NCI-H1092 treated with DMSO at 0.1 percent for 48 hours (cell line): ENCODE measurements around the gene ATP5PD.

ENCODE experiments used
- DNase-seq: peaks from one replicate; lab custom pipeline; 2025; lab: John Stamatoyannopoulos, UW

Gene ATP5PD

DNA sequence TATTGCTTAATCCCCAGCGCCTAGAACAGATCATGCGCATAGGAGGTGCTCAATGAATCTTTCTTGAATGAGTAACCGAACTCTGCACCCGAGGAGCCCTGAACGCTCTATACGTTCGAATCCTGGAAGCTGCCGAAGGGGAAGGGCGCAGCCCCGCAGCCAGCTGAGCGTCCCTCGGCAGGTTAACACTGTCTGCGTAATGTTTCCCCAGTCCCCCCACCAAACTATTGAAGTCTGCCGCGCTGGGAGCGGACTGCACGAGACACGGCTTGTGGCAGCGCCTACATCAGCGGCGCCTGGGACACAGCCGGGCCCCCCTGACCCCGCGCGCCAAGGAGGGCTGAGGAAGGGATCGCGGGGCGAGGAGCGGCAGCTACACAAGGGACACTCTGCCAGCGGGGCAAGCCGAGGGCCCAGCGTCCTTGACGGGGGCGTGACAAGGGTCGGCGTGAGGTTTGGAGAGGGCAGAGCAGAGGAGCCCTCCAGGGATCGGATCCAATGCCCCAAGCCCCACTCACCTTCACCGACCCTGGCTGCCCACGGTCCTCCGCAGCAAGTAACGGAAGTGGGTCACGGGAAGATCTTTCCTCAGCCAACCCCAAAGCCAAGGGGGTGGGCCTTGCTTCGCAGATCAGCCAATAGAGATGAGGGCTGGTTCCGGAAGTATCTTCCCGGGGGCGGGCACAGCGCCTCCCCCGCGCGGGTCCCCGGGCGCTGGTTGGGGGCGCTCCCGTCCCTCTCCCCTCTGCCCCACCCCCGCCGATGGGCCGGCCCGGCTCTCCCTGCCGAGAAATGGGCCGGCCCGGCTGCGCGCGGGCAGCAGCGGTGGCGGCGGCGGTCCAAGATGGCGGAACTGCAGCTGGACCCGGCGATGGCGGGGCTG lies at the start of gene ATP5PD, which contains the start of gene KCTD2:
ATP5PD (minus strand) TSS at position 563 of the 883 bp plus-strand sequence. CDS start 4,319 bp downstream, outside the sequence.
KCTD2 (plus strand) TSS at position 819 of the 883 bp plus-strand sequence; CDS start at position 845, 26 bp downstream.
- DNase-seq = peak; percentile 94

DNA sequence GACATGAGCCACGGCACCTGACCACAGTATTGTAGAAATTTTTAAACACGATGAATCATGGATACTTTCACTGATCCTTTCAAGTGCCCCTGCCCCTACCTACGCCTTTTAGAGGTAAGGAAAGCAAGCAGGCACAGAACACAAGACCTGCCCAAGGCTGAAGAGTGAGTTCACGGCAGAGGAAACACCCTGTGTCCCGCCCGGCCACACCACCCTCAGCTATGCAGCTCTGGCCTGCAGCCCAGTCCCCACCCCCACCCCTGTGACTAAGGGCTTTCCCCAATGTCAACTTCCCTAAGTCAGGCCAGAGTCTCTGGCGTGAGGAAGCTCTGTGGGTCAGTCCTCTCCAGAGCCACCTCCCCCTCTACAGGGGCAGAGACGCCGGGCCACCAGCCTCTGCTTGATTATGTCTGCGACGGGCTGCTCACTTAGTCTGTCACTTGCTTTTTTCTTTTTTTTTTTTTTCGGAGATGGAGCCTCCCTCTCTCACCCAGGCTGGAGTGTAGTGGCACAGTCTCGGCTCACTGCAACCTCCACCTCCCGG lies 49.4 kb upstream of the ATP5PD start:
- no peak for DNase-seq

DNA sequence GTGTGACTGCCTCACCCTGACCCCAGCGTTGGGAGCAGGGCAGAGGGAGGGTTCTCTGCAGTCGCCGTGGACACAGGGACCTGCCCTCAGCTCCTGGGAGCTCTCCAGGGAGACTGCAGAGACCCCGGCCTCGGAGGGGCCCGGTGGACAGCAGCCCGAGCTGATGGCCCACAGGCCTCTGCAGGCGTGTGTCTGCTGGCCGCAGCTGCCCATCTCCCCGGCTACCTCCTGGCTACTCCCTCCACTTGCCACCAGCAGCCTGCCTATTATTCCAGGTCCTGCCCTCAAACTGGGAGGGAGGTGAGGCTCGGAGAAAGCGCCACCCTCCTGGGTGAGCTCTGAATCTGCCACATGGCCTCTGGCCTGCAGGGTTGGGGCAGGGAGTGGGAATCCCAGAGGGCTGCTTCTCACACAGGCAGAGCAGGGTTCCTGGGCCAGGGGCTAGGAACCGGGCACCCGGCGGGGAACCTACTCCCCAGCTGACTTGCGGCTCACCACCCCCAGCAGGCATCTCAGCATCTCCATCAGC lies 48.2 kb upstream of the ATP5PD start:
- no peak for DNase-seq

DNA sequence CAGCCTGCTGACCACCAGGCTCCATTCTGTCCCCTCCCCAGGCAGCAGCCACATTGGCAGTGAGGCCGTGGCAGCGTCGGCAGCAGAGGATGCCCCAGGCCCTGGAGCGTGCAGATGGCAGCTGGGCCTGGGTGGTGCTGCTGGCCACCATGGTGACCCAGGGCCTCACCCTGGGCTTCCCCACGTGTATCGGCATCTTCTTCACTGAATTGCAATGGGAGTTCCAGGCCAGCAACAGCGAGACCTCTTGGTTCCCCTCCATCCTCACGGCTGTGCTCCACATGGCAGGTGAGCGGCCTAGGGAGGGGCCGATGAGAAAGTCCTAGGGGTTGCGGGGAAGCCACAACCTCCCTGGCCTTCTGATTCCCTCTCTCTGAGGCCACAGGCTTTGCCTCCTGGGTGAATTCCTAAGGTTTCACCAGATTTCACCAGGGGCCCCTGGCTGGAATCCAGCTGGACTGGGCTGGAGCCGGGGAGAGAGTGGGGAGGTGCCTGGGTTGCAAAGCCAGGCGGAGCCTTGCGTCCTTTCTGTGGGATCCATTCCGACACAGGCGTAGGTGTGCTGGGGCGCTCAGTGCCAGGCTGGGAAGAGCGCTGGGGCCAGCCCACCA lies 46.9 kb upstream of the ATP5PD start:
- no peak for DNase-seq

DNA sequence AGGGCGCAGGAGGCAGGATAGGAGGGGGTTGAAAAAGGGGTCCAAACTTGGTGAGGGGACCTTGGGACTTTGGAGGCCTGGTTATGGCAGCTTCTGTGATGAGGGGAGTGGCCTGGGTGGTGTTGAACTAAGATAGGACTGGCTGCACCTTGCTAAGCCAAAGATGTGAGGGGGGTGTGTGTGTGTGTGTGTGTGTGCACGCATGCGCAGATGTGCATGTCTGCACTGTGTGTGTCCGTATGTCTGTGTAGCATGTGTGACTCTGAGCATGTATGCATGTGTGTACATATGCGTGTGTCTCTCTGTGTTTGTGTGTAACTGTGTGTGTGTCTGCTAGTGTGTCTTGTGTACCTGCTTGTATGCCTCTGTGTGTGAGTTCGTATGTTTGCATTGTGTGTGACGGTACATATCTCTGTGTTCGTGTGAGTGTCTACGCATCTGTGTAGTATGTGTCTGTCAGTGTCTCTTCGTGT lies 45.1 kb upstream of the ATP5PD start:
- no peak for DNase-seq

DNA sequence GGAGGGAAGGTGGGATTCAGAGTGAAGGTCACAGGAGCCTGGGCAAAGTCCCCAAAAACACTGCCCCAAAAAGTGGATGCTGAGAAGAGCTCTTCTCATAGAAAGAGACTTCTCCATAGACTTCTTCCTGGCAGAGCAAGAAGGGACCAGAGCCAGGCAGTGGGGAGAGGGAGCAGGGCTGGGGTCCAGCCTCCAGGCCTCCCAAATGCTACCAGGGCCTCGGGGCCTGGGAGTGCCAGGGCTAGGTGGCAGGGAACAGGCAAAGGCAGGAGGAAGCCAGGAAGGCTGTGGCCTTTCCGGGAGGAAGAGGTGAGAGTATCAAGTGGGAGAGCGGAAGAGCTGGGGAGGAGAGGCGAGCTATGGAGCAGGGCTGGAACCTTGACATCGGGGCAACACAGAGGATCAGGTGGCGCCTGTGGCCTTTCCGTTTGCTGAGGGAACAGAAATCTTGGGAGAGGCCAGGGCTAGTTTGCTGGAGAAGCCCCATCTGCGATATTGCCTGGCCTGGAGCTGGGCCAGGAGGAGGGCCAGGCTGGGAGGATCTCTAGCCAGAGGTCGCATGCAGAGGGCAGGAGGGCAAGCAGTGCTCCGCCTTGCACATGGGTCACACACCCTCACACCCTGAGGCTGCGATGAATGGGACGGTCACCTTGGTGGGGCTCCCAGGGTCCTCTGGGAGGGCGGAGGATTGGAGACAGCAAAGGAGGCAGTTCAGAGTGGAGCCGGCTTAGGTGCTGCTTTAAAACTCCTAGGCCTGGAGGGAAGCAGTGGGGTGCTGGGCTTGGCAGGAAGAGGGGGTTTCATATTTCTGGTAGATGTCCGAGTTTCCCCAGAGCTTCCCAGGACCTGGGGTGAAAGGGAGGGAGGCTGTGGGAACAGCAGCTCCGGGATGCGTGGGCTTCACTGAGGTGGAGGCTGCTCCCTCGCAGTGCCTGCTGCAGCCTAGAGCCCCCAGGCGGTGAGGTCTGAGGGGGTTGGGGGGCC lies 44.4 kb upstream of the ATP5PD start:
- DNase-seq = no peak

DNA sequence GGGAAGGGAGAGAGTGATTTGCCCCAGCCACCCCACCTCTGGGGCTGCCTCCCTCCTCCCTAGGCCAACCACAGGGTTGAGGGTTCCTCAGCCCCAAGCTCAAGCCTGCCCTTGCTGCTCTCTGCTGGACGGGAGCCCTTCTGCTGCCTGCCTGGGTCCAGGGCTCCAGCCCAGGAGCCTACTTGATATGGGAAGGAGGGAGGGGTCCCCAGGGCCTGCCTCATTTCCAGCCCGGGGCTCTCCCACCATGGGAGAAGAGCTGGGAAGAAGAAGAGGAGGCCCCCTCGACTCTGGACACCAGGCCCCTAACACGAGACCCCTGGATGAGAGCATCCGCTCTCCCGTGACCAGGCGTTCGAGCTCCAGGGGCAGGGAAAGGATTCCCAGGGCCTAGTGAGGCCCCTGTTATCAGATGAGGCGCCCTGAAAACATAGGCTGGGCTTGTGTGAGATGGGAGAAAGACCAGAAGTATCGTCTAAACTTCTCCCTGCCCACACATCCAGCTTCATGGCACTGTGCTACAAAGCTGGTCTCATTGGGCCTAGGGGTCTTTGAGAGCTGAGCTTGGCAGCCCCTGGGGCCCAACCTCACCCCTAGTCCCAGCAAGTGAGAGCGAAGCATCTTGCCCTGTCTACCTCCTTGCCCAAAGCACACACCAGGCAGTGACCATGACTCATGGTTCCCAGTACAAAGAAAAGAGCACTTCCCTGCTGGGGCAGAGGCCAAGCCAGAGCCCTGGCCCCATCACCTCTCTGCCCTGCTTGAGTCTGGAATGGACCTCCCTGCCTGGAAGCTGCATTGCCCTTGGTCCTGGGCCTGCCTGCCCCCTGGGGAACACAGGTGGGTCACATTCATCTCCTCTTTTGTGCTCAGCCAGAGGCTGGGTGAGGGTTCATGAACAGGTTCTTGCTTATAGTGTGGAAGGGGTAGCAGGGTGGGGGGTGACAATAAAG lies 42.0 kb upstream of the ATP5PD start:
- DNase-seq = no peak

DNA sequence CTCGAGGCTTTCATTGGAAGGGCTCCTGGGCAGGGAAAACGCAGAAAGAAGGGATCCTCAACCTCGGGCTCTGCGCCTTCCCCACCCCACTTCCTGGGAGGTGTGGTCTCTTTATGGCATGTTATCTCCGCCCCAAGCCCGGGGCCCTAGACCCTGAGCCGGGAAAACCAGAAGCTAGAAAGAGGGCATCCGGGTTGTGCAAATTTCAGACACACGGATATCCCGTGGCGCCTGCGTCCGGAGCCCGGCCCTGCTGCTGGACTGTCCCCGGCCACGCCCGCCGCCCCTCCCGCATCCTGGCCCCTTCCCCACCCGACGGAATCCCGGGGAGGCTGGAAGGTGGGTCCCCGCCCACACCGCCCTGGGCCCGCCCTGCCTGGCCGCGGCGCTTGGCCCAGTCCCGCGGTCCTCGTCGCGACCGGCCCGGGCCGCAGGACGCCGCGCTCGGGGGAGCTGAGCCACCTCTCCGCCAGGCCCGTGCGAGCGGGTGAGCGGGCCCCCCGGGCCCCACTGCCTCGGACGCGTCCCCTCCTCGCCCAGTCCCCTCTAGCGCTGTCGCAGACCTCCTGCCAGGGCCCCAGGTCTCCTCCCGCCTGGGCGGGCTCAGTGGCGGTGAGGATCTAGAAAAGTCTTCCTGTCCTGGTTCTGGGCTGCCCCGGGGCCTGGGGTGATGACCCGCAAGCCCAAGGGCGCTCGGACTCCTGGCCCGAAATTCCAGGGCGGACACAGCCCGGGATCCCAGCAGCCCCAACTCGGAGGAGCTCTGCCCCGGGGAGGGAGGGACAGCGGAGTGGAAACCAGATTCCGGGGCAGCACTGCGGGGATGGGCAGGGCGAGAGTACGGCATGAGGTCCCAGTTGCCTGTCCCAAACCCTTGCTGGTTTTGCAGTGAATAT lies 41.0 kb upstream of the ATP5PD start, which contains the start of gene SLC16A5:
SLC16A5 (plus strand) TSS at position 397 of the 896 bp plus-strand sequence. CDS start 5,683 bp downstream, outside the sequence.
- DNase-seq = no peak

DNA sequence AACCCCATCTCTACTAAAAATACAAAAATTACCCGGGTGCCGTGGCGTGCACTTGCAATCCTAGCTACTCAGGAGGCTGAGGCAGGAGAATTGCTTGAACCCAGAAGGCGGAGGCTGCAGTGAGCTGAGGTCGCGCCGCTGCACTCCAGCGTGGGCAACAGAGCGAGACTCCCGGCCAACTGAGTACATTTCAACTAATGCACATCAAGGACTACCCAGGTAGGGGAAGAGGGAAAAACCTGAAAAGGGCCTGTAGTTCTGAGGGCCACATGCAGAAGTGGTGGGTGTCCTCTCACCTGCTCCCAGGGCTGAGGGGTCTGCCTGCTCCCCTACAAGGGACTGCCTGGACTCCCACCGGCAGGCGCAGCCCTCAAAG lies 40.4 kb upstream of the ATP5PD start:
- no peak for DNase-seq

DNA sequence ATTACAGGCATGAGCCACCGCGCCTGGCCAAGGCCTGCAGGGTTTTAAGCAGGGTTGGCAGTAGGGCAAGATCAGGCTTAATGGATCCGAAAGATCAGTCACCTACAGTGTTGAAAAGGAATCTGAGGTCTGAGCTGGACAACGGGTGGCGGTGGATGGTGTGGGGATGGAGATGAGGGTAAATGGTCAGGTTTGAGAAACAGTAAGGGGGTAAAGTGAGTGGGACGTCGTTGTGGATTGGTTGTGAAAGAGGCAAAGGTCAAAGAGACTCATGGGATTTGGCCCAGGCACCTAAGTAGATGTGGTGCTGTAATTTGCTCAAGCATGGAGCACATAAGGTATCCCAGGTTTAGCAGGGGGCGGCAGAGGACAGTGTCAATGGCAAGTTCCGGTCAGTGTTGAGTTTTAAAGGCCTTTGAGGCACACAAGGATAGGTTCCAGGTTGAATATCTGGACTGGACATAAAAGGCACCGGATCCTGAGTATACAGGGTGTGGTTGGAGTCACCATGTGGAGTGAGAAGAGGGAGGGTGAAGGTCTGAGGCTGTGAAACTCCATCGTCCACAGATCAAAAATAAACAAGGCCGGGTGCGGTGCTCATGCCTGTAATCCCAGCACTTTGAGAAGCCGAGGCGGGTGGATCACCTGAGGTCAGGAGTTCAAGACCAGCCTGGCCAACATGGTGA lies 39.9 kb upstream of the ATP5PD start:
- DNase-seq = no peak

DNA sequence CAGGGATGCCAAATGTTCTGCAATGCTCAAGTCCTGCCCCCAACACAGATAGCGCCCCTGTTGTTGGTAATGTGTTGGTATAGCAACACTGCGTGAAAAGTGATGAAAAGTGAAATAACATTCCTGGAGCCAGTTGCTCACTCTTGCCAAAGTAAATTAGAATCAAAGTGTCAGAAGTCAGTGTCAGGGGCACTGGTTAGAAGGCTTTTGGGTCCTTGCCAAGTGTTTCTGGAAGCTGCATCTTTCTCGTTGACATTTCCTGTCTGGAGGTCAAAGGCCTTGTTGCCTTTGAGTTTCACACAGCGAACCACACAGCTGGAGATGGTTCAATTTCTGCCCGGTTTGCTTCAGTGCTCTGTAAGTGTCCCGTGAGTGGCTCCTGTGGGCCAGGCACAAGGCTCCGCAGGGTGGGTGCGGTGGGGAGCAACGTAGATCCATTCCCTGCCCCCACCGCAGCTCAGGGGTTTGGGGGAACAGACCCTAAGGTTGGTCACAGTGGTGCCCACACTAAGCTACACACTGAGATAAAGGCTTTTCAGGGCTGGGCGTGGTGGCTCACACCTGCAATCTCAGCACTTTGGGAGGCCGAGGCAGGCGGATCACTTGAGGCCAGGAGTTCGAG lies 37.4 kb upstream of the ATP5PD start:
- DNase-seq = no peak

DNA sequence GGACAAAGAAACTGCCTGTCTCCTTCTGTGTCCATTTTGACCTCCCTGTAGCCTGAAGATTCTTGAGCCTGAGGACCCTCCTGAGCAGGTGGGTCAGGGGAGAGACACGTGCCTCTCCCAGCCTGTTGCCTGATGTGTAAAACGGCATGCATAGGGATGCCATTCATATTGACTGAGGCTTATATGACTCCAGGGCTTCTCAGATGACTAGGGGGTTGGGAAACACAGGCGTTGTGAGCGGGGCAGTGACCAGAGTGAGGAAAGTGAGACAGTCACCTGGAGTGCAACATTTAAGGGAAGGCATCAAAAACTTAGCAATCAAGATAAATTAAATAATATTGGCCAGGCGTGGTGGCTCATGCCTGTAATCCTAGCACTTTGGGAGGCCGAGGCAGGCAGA lies 35.9 kb upstream of the ATP5PD start:
- DNase-seq = no peak

DNA sequence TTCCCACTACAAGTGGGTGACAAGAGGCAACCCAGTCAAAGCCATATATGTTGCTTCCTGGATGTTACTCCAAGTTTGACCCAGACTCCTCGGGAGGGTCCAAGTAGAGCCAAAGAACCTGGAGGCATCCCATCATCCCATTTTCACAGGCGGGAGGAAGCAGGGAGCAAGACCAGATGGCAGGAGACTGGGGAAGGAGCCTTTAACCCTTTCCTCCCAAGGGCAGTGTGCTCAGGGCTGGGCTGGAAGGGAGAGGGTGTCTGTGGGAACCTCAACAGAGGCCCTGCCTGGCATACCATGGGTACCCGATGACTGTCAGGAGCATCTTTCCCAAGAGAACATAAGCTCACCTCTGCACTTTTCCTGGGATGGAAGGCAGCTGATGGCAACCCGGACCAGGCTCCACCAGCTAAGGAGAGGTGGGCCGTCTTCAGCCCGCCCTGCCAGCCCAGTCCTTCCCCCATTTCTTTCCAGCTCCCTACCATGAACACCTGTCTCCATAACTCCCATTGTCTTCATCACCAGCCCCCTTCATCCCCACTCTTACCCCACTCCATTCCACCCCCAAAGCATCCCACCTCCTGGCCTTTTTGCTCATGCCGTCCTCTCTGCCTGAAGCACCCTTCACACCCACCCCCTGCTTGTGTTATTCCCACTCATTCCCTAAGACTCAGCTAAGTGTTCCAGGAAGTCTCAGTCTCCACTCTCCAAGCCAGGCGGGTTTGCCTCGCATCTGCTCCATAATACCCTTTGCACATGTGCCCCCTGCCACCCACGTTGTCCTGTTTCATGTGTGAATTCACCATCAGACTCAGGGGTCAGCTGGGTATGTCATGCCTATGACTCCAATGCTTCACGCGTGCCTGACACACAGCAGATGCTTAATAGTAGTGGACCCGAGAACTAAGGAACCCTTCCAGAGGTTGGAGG lies 35.1 kb upstream of the ATP5PD start:
- DNase-seq = no peak

DNA sequence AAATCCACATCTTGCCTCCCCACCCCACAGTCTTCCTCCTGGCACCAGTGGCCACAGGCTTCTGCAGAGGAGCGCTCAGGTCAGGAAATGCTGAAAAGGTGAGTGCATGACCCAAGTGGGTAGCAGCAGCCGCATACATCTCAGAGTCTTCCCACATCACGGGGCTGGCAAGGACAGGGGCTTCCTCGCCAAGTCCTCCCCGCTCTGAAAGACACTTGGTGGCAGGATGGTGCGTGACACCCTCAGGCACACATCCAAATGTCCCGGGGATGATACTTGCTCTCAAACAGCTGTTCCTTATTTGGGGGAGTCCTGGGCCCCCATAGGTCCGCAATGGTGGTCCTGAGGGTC lies 32.2 kb upstream of the ATP5PD start:
- no peak for DNase-seq

DNA sequence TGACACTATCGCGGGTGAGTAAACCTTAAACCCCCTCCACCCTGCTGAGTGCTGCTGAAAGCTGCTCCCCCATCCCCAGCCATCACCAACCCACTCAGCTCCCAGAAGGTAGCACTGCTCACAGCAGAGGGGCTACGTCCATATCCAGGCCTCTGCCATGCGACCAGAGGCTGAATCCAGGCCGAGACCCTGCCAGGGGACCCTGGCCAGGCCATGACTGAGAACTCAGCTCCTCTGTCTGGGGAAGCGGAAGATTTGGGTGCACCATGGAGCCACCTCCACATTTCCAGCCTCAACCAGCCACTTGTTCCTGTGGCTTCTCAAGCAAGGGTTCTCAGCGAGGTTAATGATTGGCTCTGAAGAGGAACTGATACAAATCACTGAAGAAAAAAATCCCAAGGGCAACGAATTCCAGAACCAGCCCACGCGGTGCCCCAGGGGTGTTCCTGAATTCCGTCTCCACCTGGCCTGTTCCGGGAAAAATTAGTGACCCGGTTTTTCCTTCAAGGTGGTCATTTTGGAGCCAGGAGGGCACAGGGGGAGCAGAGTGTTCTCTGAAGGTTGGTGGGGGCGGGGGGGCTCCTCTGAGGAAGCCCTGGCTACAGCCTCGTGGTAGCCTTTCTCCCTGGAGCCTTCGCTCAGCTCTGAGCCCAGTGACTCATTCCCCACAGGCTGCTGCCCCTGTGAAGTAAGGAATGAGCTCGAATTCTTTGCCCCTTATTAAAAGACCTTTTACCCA lies 31.7 kb upstream of the ATP5PD start:
- no peak for DNase-seq
